DND-41 (cell line): ENCODE data around the gene SMARCB1.

ENCODE experiments used
- CTCF ChIP-seq: IDR thresholded peaks from 2 replicates; pipeline ENCODE4 v1.5.1; 2012; ENCODE audit warnings: borderline replicate concordance, low read length, moderate library complexity, mild to moderate bottlenecking; ENCODE audit not compliant: poor library complexity, severe bottlenecking; ENCODE audit errors: extremely low read depth
- EZH2 ChIP-seq: IDR thresholded peaks from 3 replicates; pipeline ENCODE4 v1.6.1; 2012; ENCODE audit warnings: borderline replicate concordance, low read depth, mild to moderate bottlenecking, moderate library complexity, low read length, inconsistent platforms; ENCODE audit not compliant: severe bottlenecking

GRCh38 chr22:23769321-23769965, 17.3 kb upstream of the SMARCB1 start:
- TF ChIP-seq CTCF (no peak), EZH2 (no peak)
